GM15510 (cell line): Measurements from ENCODE around the gene SIX1.
A peak's percentile ranks its signal among the peaks of the same experiment; 100 is the strongest.

Experiments used
- POLR2A ChIP-seq: IDR thresholded peaks from 3 replicates; pipeline ENCODE4 v1.6.1; 2011; ENCODE audit warnings: borderline replicate concordance; ENCODE audit not compliant: insufficient read length; ENCODE audit errors: extremely low read depth

SIX1 gene

GRCh38 chr14:60658909-60659585 is 9.8 kb upstream of the SIX1 start:
- TF ChIP-seq POLR2A = no peak

DNA sequence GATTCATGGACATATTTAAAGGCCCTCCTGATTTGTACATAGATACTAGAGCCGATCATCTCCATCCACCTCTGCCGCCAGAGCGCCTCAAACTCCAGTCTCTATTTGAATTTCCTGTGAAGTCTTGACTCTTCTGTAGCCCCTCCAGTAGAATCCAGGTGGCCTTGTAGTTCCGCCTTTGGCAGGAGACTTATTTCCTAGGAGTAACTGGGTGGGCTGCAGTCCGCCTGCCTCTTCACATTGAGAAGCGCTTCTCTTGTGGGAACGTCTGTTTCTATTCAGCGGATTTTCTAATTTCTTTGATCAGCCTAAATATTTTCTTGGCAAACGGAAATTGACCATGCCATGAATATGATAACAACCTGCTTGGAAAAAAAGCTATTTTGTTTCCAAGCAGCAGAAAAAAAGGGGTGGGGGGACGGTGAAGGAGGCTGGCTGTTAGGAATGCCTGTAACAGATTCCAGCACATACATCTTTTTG is 9.0 kb upstream of the SIX1 start:
- no peak for TF ChIP-seq POLR2A

- TF ChIP-seq POLR2A = no peak
Measured at GRCh38 chr14:60657456-60658210, 8.4 kb upstream of the SIX1 start.

GRCh38 chr14:60656686-60657455 is 7.6 kb upstream of the SIX1 start:
- peak; percentile 26 for TF ChIP-seq POLR2A

- TF ChIP-seq POLR2A = no peak
Measured at GRCh38 chr14:60655898-60656685, 6.8 kb upstream of the SIX1 start.

DNA sequence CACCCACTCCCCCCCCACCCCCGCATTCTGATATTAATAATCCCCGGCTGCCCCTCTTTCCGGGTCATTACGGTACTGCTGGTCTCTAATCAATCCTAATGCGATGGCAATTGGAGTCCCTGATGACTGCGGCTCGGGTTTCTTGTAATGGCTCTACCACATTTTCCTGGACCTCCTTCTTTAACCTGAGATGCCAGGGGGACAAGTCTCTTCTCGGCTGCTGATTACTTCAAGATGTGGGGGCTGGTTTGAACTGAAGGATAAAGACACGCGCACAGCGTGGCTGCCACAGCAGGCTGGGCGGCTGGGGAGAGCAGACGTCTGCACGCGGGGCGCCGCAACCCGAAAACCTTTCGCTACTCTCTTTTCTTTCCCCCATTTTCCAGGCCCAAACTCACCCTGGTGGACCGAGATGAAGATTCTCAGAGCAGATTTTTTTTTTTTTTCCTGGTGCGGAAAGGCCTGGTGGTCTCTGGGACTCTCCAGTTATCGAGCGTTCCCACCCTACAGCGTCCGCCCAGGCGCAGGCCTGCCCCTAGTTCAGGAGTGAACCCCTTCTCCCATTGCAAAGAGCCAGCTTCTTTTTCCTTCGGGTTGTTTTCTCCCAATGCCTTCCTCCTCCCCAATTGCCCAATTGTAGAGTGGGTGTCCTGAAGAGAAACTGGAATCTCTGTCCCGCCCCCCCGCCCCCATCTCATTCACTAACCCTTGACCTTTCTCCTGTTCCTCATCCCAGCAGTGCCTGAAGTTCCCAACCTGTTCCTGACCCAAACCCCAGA is 6.0 kb upstream of the SIX1 start:
- no peak for TF ChIP-seq POLR2A

- no peak for TF ChIP-seq POLR2A
Measured at GRCh38 chr14:60654334-60654821, 5.1 kb upstream of the SIX1 start.

- no peak for TF ChIP-seq POLR2A
Measured at GRCh38 chr14:60653701-60654161, 4.5 kb upstream of the SIX1 start.

- TF ChIP-seq POLR2A = no peak
Measured at GRCh38 chr14:60652674-60653651, 3.7 kb upstream of the SIX1 start.

- TF ChIP-seq POLR2A = no peak
Measured at GRCh38 chr14:60651796-60652673, 2.8 kb upstream of the SIX1 start.

GRCh38 chr14:60651086-60651795 is 2.0 kb upstream of the SIX1 start:
- no peak for TF ChIP-seq POLR2A
